NCI-H2107 treated with DMSO at 0.1 percent for 48 hours (cell line): ENCODE data around the gene TP53TG3E.
"Not testable (repeated sequence)": the region's sequence is repeated elsewhere in the genome, so short reads cannot be mapped to it uniquely, and the experiment has no call there.

ENCODE experiments used
- DNase-seq: peaks from one replicate; lab custom pipeline; 2025; ENCODE audit not compliant: unreplicated experiment; lab: John Stamatoyannopoulos, UW

The TP53TG3E gene

DNA sequence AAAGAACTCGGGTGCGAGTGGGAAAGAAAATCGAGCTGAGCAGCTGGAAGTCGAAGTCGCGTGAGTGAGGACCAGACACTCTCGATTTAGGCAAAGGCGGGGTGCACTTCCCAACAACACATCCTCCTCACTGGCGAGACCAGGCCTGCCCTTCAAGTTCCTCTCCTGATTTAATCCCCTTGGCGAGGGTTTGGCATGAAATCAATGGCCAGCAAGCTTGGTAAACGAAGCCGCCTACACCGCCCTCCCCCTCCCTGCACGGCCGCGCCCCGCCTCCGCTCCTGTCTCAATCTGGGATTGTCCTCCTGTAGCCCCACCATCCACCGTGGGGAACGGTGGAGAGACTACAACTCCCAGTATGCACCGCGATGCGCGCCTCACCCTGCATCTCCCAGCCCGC is at the start of gene TP53TG3E:
Gene TP53TG3E (plus strand): TSS at position 301 of the 400 bp plus-strand sequence. CDS start 68 bp downstream, at position 369.
- DNase-seq, result not testable (repeated sequence)

GRCh38 chr16:33336226-33337012 is 32.3 kb downstream of the TP53TG3E start:
- not testable (repeated sequence) for DNase-seq

DNA sequence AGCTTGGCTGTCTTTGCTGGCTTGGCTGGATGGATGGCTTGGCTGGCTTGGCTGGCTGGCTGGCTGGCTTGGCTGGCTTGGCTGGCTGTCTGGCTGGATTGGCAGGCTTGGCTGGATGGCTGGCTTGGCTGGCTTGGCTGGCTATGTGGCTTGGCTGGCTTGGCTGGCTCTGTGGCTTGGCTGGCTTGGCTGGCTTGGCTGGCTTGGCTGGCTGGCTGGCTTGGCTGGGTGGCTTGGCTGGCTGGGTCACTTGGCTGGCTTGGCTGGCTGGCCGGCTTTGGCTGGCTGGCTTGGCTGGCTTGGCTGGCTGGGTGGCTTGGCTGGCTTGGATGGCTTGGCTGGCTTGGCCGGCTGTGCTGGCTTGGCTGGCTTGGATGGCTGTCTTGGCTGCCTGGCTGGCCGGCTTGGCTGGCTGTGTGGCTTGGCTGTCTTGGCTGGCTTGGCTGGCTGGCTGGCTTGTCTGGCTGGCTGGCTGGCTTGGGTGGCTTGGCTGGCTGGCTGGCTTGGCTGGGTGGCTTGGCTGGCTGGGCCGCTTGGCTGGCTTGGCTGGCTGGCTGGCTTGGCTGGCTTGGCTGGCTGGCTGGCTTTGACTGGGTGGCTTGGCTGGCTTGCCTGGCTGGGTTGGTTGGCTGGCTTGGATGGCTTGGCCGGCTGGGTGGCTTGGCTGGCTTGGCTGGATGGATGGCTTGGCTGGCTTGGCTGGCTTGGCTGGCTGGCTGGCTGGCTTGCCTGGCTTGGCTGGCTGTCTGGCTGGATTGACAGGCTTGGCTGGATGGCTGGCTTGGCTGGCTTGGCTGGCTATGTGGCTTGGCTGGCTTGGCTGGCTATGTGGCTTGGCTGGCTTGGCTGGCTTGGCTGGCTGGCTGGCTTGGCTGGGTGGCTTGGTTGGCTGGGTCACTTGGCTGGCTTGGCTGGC is 33.8 kb downstream of the TP53TG3E start:
- not testable (repeated sequence) for DNase-seq

GRCh38 chr16:33338543-33338951 is 34.4 kb downstream of the TP53TG3E start:
- not testable (repeated sequence) for DNase-seq

GRCh38 chr16:33339093-33340061 is 35.3 kb downstream of the TP53TG3E start:
- not testable (repeated sequence) for DNase-seq
